HepG2 (cell line): ENCODE measurements around the gene APOC1. TPM values are rescaled to one million over a fixed set of nuclear protein-coding genes. Genes with fewer than 3 reads are reported as not detected.
A peak's percentile ranks its signal among the peaks of the same experiment; 100 is the strongest.

Experiments used
- CCAR2 ChIP-seq: fragments of 200-400 bp; formaldehyde crosslinking; optimal IDR thresholded peaks from 2 replicates; pipeline ENCODE3; 2018; ENCODE audit warnings: low read depth, mild to moderate bottlenecking, low read length, moderate library complexity
- ETV5 ChIP-seq: IDR thresholded peaks from 2 replicates; pipeline ENCODE4 v1.6.1; 2018; ENCODE audit warnings: missing biosample characterization, missing genetic modification reagents, inconsistent platforms, borderline replicate concordance
- GATAD1 ChIP-seq: IDR thresholded peaks from 2 replicates; pipeline ENCODE4 v1.6.1; 2016; ENCODE audit warnings: missing genetic modification reagents, missing compliant biosample characterization
- HHEX ChIP-seq: IDR thresholded peaks from 2 replicates; pipeline ENCODE4 v1.6.1; 2016; ENCODE audit warnings: control low read depth
- RARG ChIP-seq: sonication (generic); formaldehyde crosslinking; IDR thresholded peaks from 2 replicates; pipeline ENCODE4 v1.4.0; 2020; ENCODE audit warnings: low read depth, mild to moderate bottlenecking, missing genetic modification reagents
- TAF1 ChIP-seq: sonication (generic); formaldehyde crosslinking; IDR thresholded peaks from 2 replicates; pipeline ENCODE4 v1.4.0; 2020; ENCODE audit warnings: missing genetic modification reagents
- U2AF2 ChIP-seq: fragments of 200-400 bp; formaldehyde crosslinking; IDR thresholded peaks from 2 replicates; pipeline ENCODE4 v1.6.1; 2017; ENCODE audit warnings: low read depth, mild to moderate bottlenecking, low read length
- YEATS2 ChIP-seq: sonication (generic); formaldehyde crosslinking; IDR thresholded peaks from 2 replicates; pipeline ENCODE4 v1.4.0; 2020; ENCODE audit warnings: missing genetic modification reagents, borderline replicate concordance
- ZNF335 ChIP-seq: sonication (generic); formaldehyde crosslinking; IDR thresholded peaks from 2 replicates; pipeline ENCODE4 v1.4.0; 2020; ENCODE audit warnings: missing genetic modification reagents
- ZNF33B ChIP-seq: sonication (generic); formaldehyde crosslinking; IDR thresholded peaks from 2 replicates; pipeline ENCODE4 v1.5.1; 2020; ENCODE audit warnings: mild to moderate bottlenecking, missing genetic modification reagents
- polyA plus RNA-seq, 8 experiments: library from polyadenylated mRNA; depleted of rRNA in 3 of 8; stranded (reverse) in 7 of 8; unstranded in 1 of 8; fragments of >200 nt; fragmentation: Illumina TruSeq in 4 of 8; extraction: Trizol in 4 of 8; gene quantifications; 2 replicates each; pipeline versions ENCODE4 v1.2.1 to v1.2.3, GENCODE V29; 2011 to 2016; ENCODE audit warnings: low read depth in 4 of 8, missing spikeins in 1 of 8, mixed read lengths in 1 of 8; ENCODE audit not compliant: insufficient read depth in 1 of 8
- total RNA-seq, 5 experiments: library from RNA; depleted of rRNA; stranded (reverse); fragments of >200 nt; fragmentation: Illumina TruSeq; extraction: Trizol; gene quantifications; 2 replicates each; pipeline ENCODE4 v1.2.3, GENCODE V29; 2016; ENCODE audit warnings: low read depth in 1 of 5
- TF ChIP-seq, protein P1 (sequence below): sonication (generic); formaldehyde crosslinking; IDR thresholded peaks from 2 replicates; pipeline ENCODE4 v1.9.0; 2021; ENCODE audit warnings: missing genetic modification reagents, borderline replicate concordance
- TF ChIP-seq, protein P2 (sequence below): sonication (generic); formaldehyde crosslinking; IDR thresholded peaks from 2 replicates; pipeline ENCODE4 v1.4.0; 2020; ENCODE audit warnings: missing genetic modification reagents, borderline replicate concordance
- TF ChIP-seq, protein P3 (sequence below): sonication (generic); formaldehyde crosslinking; IDR thresholded peaks from 2 replicates; pipeline ENCODE4 v1.5.1; 2020; ENCODE audit warnings: mild to moderate bottlenecking, missing genetic modification reagents, borderline replicate concordance
- TF ChIP-seq, protein P4 (sequence below): sonication (generic); formaldehyde crosslinking; IDR thresholded peaks from 2 replicates; pipeline ENCODE4 v1.8.0; 2022; ENCODE audit warnings: mild to moderate bottlenecking, missing genetic modification reagents
- TF ChIP-seq, protein P5 (sequence below): sonication (generic); formaldehyde crosslinking; IDR thresholded peaks from 2 replicates; pipeline ENCODE4 v1.5.0; 2020; ENCODE audit warnings: mild to moderate bottlenecking, missing genetic modification reagents
- TF ChIP-seq, protein P6 (sequence below): sonication (generic); formaldehyde crosslinking; IDR thresholded peaks from 2 replicates; pipeline ENCODE4 v1.4.0; 2020; ENCODE audit warnings: missing genetic modification reagents

The APOC1 gene
- total and polyA plus RNA-seq, 2 of the 13 experiments (the other 11 are each of a cell fraction or from before 2014, with no cell fraction given): 600 to 1,235 TPM

DNA sequence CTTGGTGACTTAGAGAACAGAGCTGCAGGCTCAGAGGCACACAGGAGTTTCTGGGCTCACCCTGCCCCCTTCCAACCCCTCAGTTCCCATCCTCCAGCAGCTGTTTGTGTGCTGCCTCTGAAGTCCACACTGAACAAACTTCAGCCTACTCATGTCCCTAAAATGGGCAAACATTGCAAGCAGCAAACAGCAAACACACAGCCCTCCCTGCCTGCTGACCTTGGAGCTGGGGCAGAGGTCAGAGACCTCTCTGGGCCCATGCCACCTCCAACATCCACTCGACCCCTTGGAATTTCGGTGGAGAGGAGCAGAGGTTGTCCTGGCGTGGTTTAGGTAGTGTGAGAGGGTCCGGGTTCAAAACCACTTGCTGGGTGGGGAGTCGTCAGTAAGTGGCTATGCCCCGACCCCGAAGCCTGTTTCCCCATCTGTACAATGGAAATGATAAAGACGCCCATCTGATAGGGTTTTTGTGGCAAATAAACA lies 9.9 kb downstream of the APOC1 start (continued):
- TF ChIP-seq, protein P1, sequence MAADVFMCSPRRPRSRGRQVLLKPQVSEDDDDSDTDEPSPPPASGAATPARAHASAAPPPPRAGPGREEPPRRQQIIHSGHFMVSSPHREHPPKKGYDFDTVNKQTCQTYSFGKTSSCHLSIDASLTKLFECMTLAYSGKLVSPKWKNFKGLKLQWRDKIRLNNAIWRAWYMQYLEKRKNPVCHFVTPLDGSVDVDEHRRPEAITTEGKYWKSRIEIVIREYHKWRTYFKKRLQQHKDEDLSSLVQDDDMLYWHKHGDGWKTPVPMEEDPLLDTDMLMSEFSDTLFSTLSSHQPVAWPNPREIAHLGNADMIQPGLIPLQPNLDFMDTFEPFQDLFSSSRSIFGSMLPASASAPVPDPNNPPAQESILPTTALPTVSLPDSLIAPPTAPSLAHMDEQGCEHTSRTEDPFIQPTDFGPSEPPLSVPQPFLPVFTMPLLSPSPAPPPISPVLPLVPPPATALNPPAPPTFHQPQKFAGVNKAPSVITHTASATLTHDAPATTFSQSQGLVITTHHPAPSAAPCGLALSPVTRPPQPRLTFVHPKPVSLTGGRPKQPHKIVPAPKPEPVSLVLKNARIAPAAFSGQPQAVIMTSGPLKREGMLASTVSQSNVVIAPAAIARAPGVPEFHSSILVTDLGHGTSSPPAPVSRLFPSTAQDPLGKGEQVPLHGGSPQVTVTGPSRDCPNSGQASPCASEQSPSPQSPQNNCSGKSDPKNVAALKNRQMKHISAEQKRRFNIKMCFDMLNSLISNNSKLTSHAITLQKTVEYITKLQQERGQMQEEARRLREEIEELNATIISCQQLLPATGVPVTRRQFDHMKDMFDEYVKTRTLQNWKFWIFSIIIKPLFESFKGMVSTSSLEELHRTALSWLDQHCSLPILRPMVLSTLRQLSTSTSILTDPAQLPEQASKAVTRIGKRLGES: peak; percentile 18; the same call in 1 of the 2 replicates
- TF ChIP-seq YEATS2 (CRISPR knock-in tag): peak; percentile 74; the same call in 1 of the 2 replicates
- peak; percentile 63; the same call in 1 of the 2 replicates for TF ChIP-seq U2AF2
- TF ChIP-seq, protein P2, sequence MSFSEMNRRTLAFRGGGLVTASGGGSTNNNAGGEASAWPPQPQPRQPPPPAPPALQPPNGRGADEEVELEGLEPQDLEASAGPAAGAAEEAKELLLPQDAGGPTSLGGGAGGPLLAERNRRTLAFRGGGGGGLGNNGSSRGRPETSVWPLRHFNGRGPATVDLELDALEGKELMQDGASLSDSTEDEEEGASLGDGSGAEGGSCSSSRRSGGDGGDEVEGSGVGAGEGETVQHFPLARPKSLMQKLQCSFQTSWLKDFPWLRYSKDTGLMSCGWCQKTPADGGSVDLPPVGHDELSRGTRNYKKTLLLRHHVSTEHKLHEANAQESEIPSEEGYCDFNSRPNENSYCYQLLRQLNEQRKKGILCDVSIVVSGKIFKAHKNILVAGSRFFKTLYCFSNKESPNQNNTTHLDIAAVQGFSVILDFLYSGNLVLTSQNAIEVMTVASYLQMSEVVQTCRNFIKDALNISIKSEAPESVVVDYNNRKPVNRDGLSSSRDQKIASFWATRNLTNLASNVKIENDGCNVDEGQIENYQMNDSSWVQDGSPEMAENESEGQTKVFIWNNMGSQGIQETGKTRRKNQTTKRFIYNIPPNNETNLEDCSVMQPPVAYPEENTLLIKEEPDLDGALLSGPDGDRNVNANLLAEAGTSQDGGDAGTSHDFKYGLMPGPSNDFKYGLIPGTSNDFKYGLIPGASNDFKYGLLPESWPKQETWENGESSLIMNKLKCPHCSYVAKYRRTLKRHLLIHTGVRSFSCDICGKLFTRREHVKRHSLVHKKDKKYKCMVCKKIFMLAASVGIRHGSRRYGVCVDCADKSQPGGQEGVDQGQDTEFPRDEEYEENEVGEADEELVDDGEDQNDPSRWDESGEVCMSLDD (CRISPR knock-in tag): peak; percentile 82; the same call in 1 of the 2 replicates
- TF ChIP-seq, protein P3, sequence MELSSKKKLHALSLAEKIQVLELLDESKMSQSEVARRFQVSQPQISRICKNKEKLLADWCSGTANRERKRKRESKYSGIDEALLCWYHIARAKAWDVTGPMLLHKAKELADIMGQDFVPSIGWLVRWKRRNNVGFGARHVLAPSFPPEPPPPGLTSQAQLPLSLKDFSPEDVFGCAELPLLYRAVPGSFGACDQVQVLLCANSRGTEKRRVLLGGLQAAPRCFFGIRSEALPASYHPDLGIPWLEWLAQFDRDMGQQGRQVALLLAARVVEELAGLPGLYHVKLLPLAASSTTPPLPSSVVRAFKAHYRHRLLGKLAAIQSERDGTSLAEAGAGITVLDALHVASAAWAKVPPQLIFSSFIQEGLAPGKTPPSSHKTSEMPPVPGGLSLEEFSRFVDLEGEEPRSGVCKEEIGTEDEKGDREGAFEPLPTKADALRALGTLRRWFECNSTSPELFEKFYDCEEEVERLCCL (CRISPR knock-in tag): 0 out of 2 replicates have a peak, but pooled peaks have one; percentile 32
- TF ChIP-seq, protein P4, sequence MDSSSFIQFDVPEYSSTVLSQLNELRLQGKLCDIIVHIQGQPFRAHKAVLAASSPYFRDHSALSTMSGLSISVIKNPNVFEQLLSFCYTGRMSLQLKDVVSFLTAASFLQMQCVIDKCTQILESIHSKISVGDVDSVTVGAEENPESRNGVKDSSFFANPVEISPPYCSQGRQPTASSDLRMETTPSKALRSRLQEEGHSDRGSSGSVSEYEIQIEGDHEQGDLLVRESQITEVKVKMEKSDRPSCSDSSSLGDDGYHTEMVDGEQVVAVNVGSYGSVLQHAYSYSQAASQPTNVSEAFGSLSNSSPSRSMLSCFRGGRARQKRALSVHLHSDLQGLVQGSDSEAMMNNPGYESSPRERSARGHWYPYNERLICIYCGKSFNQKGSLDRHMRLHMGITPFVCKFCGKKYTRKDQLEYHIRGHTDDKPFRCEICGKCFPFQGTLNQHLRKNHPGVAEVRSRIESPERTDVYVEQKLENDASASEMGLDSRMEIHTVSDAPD: peak; percentile 97
- TF ChIP-seq, protein P5, sequence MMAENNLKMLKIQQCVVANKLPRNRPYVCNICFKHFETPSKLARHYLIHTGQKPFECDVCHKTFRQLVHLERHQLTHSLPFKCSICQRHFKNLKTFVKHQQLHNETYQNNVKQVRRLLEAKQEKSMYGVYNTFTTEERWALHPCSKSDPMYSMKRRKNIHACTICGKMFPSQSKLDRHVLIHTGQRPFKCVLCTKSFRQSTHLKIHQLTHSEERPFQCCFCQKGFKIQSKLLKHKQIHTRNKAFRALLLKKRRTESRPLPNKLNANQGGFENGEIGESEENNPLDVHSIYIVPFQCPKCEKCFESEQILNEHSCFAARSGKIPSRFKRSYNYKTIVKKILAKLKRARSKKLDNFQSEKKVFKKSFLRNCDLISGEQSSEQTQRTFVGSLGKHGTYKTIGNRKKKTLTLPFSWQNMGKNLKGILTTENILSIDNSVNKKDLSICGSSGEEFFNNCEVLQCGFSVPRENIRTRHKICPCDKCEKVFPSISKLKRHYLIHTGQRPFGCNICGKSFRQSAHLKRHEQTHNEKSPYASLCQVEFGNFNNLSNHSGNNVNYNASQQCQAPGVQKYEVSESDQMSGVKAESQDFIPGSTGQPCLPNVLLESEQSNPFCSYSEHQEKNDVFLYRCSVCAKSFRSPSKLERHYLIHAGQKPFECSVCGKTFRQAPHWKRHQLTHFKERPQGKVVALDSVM: peak; percentile 77
- peak; percentile 55; the same call in 1 of the 2 replicates for TF ChIP-seq TAF1 (CRISPR knock-in tag)
- TF ChIP-seq, protein P6, sequence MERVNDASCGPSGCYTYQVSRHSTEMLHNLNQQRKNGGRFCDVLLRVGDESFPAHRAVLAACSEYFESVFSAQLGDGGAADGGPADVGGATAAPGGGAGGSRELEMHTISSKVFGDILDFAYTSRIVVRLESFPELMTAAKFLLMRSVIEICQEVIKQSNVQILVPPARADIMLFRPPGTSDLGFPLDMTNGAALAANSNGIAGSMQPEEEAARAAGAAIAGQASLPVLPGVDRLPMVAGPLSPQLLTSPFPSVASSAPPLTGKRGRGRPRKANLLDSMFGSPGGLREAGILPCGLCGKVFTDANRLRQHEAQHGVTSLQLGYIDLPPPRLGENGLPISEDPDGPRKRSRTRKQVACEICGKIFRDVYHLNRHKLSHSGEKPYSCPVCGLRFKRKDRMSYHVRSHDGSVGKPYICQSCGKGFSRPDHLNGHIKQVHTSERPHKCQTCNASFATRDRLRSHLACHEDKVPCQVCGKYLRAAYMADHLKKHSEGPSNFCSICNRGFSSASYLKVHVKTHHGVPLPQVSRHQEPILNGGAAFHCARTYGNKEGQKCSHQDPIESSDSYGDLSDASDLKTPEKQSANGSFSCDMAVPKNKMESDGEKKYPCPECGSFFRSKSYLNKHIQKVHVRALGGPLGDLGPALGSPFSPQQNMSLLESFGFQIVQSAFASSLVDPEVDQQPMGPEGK: peak; percentile 99
- peak; percentile 80 for TF ChIP-seq HHEX (CRISPR knock-in tag)
- TF ChIP-seq ZNF33B (CRISPR knock-in tag): 0 out of 2 replicates have a peak, but pooled peaks have one; percentile 27
- peak; percentile 70; the same call in 1 of the 2 replicates for TF ChIP-seq ZNF335
- TF ChIP-seq ETV5: peak; percentile 91
- TF ChIP-seq GATAD1: peak; percentile 73
- no peak for TF ChIP-seq RARG (CRISPR knock-in tag)
- no peak for TF ChIP-seq CCAR2
